Measurements from ENCODE around the gene YPEL2.

- TF ChIP-seq CTCF (IDR thresholded peaks at IDR 0.05 in 2 of 3, conservative IDR thresholded peaks at IDR 0.05 in 1 of 3; ENCODE audit: borderline replicate concordance in 1 of 3, insufficient read depth in 1 of 3, low read depth in 2 of 3, low read length in 2 of 3) (no peak), SRF (IDR thresholded peaks at IDR 0.05; ENCODE audit: low read depth) (no peak), REST (IDR thresholded peaks at IDR 0.05; ENCODE audit: low read depth) (no peak), EZH2 (IDR thresholded peaks at IDR 0.05) (no peak), POLR2A (IDR thresholded peaks at IDR 0.05; ENCODE audit: borderline replicate concordance, extremely low read depth, insufficient read depth, insufficient read length) (no peak), ATF3 (IDR thresholded peaks at IDR 0.05) (no peak), ZBTB33 (IDR thresholded peaks at IDR 0.05; ENCODE audit: extremely low read depth, insufficient replicate concordance, low read length) (no peak), ZFX (IDR thresholded peaks at IDR 0.05) (no peak), ZNF274 (IDR thresholded peaks at IDR 0.05; ENCODE audit: low read depth, low read length) (no peak), YY1 (IDR thresholded peaks at IDR 0.05; ENCODE audit: extremely low read depth, insufficient replicate concordance, low read depth, low read length) (no peak)
These were observed 35.3 kb upstream of the YPEL2 start for GRCh38 chr17:59296190-59296589.

Measured in HCT116 (cell line).